WTC11 (cell line): Measurements from ENCODE around the gene DNAJC17. TPM values are rescaled to one million over a fixed set of nuclear protein-coding genes. Genes with fewer than 3 reads are reported as not detected.
A peak's percentile ranks its signal among the peaks of the same experiment; 100 is the strongest.

ENCODE experiments used
- ATAC-seq: fragments of 200-7000 bp; cut with Tn5 transposase; 2 replicates; pipeline ENCODE4 v1.10.0; 2021; ENCODE audit warnings: mild to moderate bottlenecking, moderate library complexity
- CTCF ChIA-PET: fragments of 300-600 bp; sonication (Branson Sonifier 250); formaldehyde crosslinking; loops from one replicate; lab custom pipeline; 2021; ENCODE audit warnings: antibody characterized with exemption; lab: Charles Lee
- POLR2A ChIA-PET: fragments of 350-600 bp; sonication (Branson Sonifier 250); formaldehyde crosslinking; loops from one replicate; lab custom pipeline; 2021; ENCODE audit warnings: antibody characterized with exemption; lab: Charles Lee
- DNase-seq: peaks from one replicate; pipeline ENCODE4 v3.0.0; 2021; ENCODE audit warnings: low spot score
- H3K27ac Mint-ChIP-seq: 2 replicates; pipeline ENCODE4 v1.8.0; 2021; ENCODE audit warnings: mixed read lengths
- H3K27me3 Mint-ChIP-seq: 2 replicates; pipeline ENCODE4 v1.8.0; 2021; ENCODE audit warnings: low read depth, mild to moderate bottlenecking, moderate library complexity, mixed read lengths
- H3K36me3 Mint-ChIP-seq: 2 replicates; pipeline ENCODE4 v1.8.0; 2021; ENCODE audit warnings: mixed read lengths
- H3K4me1 Mint-ChIP-seq: 2 replicates; pipeline ENCODE4 v1.8.0; 2022; ENCODE audit warnings: mixed read lengths
- H3K4me3 Mint-ChIP-seq: 2 replicates; pipeline ENCODE4 v1.8.0; 2021; ENCODE audit warnings: mild to moderate bottlenecking, moderate library complexity, mixed read lengths
- H3K9me3 Mint-ChIP-seq: 2 replicates; pipeline ENCODE4 v1.8.0; 2021; ENCODE audit warnings: mixed read lengths
- ATF1 ChIP-seq: sonication (generic); formaldehyde crosslinking; IDR thresholded peaks from 2 replicates; pipeline ENCODE4 v1.8.1; 2023; ENCODE audit warnings: mild to moderate bottlenecking, moderate library complexity, missing genetic modification reagents
- CREM ChIP-seq: sonication (generic); formaldehyde crosslinking; IDR thresholded peaks from 2 replicates; pipeline ENCODE4 v1.8.1; 2022; ENCODE audit warnings: mild to moderate bottlenecking, missing genetic modification reagents, moderate library complexity
- IRF2 ChIP-seq: sonication (generic); formaldehyde crosslinking; IDR thresholded peaks from 2 replicates; pipeline ENCODE4 v1.8.0; 2022; ENCODE audit warnings: low read depth, missing genetic modification reagents, borderline replicate concordance
- NR1H2 ChIP-seq: sonication (generic); formaldehyde crosslinking; IDR thresholded peaks from 2 replicates; pipeline ENCODE4 v1.9.0; 2021; ENCODE audit warnings: mild to moderate bottlenecking, moderate library complexity, missing genetic modification reagents
- PRRX2 ChIP-seq: fragments of 250-450 bp; sonication (Bioruptor Pico); IDR thresholded peaks from 2 replicates; pipeline ENCODE4 v1.8.0; 2021; ENCODE audit warnings: mild to moderate bottlenecking
- RORB ChIP-seq: fragments of 250-450 bp; sonication (Bioruptor Pico); IDR thresholded peaks from 2 replicates; pipeline ENCODE4 v1.9.0; 2021; ENCODE audit warnings: mild to moderate bottlenecking
- TEAD4 ChIP-seq: sonication (generic); formaldehyde crosslinking; IDR thresholded peaks from 2 replicates; pipeline ENCODE4 v1.8.0; 2022; ENCODE audit warnings: mild to moderate bottlenecking, missing genetic modification reagents
- ZBTB21 ChIP-seq: sonication (generic); formaldehyde crosslinking; IDR thresholded peaks from 2 replicates; pipeline ENCODE4 v1.8.1; 2023; ENCODE audit warnings: mild to moderate bottlenecking, missing genetic modification reagents, borderline replicate concordance
- ZNF317 ChIP-seq: sonication (generic); formaldehyde crosslinking; IDR thresholded peaks from 2 replicates; pipeline ENCODE4 v1.8.1; 2023; ENCODE audit warnings: low read depth, mild to moderate bottlenecking, moderate library complexity, missing genetic modification reagents, borderline replicate concordance
- ZNF396 ChIP-seq: fragments of 250-450 bp; sonication (Bioruptor Pico); IDR thresholded peaks from 2 replicates; pipeline ENCODE4 v1.8.0; 2021; ENCODE audit warnings: mild to moderate bottlenecking, moderate library complexity, borderline replicate concordance
- ZNF423 ChIP-seq: fragments of 250-450 bp; sonication (Bioruptor Pico); IDR thresholded peaks from 2 replicates; pipeline ENCODE4 v2.1.2; 2022; ENCODE audit warnings: mild to moderate bottlenecking, moderate library complexity
- total RNA-seq: library from RNA; stranded (reverse); gene quantifications from 3 replicates; pipeline ENCODE4 v1.2.3, GENCODE V29; 2021
- TF ChIP-seq, protein P1 (sequence below): sonication (generic); formaldehyde crosslinking; IDR thresholded peaks from 2 replicates; pipeline ENCODE4 v1.8.0; 2022; ENCODE audit warnings: mild to moderate bottlenecking, missing genetic modification reagents
- TF ChIP-seq, protein P2 (sequence below): fragments of 250-450 bp; sonication (Bioruptor Pico); IDR thresholded peaks from 2 replicates; pipeline ENCODE4 v1.9.0; 2021; ENCODE audit warnings: moderate library complexity, mild to moderate bottlenecking, inconsistent platforms, borderline replicate concordance
- TF ChIP-seq, protein P3 (sequence below): sonication (generic); formaldehyde crosslinking; IDR thresholded peaks from 2 replicates; pipeline ENCODE4 v1.8.0; 2022; ENCODE audit warnings: mild to moderate bottlenecking, missing genetic modification reagents
- TF ChIP-seq, protein P4 (sequence below): sonication (generic); formaldehyde crosslinking; IDR thresholded peaks from 2 replicates; pipeline ENCODE4 v1.8.1; 2022; ENCODE audit warnings: mild to moderate bottlenecking, missing genetic modification reagents, moderate library complexity, borderline replicate concordance
- TF ChIP-seq, protein P5 (sequence below): sonication (generic); formaldehyde crosslinking; IDR thresholded peaks from 2 replicates; pipeline ENCODE4 v1.8.1; 2022; ENCODE audit warnings: missing genetic modification reagents, borderline replicate concordance
- TF ChIP-seq, protein P6 (sequence below): fragments of 250-450 bp; sonication (Bioruptor Pico); IDR thresholded peaks from 2 replicates; pipeline ENCODE4 v1.9.0; 2021; ENCODE audit warnings: mild to moderate bottlenecking
- TF ChIP-seq, protein P7 (sequence below): fragments of 250-450 bp; sonication (Bioruptor Pico); IDR thresholded peaks from 2 replicates; pipeline ENCODE4 v2.1.2; 2022; ENCODE audit warnings: mild to moderate bottlenecking, moderate library complexity
- TF ChIP-seq, protein P8 (sequence below): sonication (generic); formaldehyde crosslinking; IDR thresholded peaks from 2 replicates; pipeline ENCODE4 v1.8.0; 2022; ENCODE audit warnings: mild to moderate bottlenecking, missing genetic modification reagents
- TF ChIP-seq, protein P9 (sequence below): fragments of 250-450 bp; sonication (Bioruptor Pico); conservative IDR thresholded peaks from 2 replicates; pipeline ENCODE4 v1.9.0; 2021; ENCODE audit warnings: mild to moderate bottlenecking

Gene DNAJC17
- total RNA-seq, 1 experiment from 2014 or later: 49.8 TPM

DNA sequence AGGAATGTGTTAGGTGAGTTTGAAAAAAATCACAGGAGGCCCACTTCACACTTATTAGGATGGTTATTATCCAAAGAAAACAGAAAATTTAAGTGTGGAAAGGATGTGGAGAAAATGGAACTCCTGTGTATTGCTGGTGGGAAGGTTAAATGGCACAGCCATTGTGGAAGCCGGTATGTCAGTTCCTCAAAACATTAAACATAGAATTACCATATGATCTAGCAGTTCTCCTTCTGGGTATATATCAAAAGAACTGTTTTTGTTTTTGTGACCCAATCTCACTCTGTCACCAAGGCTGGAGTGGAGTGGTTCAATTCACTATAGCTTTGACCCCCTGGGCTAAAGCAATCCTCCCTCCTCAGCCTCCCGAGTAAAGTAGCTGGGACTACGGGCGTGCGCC, 10.8 kb downstream of the DNAJC17 start:
- no peak for ATAC-seq
- peaks cover 15% of the 10 kb centered on the region for H3K36me3 Mint-ChIP-seq
- CTCF ChIA-PET: interaction anchor here (1.2 kb wide), 1 partner anchor 9 kb away, joined by 4 read pairs; no protein-coding TSS in a partner anchor
- POLR2A ChIA-PET: interaction anchor here (1.3 kb wide), 1 partner anchor 9 kb away, joined by 7 read pairs; no protein-coding TSS in a partner anchor
- DNase-seq: no peak
- no peak overlapping the region for H3K4me3 Mint-ChIP-seq
- peak overlapping the region; percentile 87 for H3K27ac Mint-ChIP-seq
- no peaks in the 10 kb centered on the region for H3K27me3 Mint-ChIP-seq
- TF ChIP-seq RORB (CRISPR knock-in tag): no peak
- no peak for TF ChIP-seq CREM (CRISPR knock-in tag)
- TF ChIP-seq ZNF396 (CRISPR knock-in tag): no peak
- no peak for TF ChIP-seq ZNF423
- TF ChIP-seq, protein P1, sequence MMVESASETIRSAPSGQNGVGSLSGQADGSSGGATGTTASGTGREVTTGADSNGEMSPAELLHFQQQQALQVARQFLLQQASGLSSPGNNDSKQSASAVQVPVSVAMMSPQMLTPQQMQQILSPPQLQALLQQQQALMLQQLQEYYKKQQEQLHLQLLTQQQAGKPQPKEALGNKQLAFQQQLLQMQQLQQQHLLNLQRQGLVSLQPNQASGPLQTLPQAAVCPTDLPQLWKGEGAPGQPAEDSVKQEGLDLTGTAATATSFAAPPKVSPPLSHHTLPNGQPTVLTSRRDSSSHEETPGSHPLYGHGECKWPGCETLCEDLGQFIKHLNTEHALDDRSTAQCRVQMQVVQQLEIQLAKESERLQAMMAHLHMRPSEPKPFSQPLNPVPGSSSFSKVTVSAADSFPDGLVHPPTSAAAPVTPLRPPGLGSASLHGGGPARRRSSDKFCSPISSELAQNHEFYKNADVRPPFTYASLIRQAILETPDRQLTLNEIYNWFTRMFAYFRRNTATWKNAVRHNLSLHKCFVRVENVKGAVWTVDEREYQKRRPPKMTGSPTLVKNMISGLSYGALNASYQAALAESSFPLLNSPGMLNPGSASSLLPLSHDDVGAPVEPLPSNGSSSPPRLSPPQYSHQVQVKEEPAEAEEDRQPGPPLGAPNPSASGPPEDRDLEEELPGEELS: no peak
- TF ChIP-seq, protein P2, sequence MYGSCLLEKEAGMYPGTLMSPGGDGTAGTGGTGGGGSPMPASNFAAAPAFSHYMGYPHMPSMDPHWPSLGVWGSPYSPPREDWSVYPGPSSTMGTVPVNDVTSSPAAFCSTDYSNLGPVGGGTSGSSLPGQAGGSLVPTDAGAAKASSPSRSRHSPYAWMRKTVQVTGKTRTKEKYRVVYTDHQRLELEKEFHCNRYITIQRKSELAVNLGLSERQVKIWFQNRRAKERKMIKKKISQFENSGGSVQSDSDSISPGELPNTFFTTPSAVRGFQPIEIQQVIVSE: no peak
- TF ChIP-seq, protein P3, sequence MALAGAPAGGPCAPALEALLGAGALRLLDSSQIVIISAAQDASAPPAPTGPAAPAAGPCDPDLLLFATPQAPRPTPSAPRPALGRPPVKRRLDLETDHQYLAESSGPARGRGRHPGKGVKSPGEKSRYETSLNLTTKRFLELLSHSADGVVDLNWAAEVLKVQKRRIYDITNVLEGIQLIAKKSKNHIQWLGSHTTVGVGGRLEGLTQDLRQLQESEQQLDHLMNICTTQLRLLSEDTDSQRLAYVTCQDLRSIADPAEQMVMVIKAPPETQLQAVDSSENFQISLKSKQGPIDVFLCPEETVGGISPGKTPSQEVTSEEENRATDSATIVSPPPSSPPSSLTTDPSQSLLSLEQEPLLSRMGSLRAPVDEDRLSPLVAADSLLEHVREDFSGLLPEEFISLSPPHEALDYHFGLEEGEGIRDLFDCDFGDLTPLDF (CRISPR knock-in tag): no peak
- no peak for TF ChIP-seq ZNF317 (CRISPR knock-in tag)
- TF ChIP-seq, protein P4, sequence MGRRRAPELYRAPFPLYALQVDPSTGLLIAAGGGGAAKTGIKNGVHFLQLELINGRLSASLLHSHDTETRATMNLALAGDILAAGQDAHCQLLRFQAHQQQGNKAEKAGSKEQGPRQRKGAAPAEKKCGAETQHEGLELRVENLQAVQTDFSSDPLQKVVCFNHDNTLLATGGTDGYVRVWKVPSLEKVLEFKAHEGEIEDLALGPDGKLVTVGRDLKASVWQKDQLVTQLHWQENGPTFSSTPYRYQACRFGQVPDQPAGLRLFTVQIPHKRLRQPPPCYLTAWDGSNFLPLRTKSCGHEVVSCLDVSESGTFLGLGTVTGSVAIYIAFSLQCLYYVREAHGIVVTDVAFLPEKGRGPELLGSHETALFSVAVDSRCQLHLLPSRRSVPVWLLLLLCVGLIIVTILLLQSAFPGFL: no peak
- TF ChIP-seq, protein P5, sequence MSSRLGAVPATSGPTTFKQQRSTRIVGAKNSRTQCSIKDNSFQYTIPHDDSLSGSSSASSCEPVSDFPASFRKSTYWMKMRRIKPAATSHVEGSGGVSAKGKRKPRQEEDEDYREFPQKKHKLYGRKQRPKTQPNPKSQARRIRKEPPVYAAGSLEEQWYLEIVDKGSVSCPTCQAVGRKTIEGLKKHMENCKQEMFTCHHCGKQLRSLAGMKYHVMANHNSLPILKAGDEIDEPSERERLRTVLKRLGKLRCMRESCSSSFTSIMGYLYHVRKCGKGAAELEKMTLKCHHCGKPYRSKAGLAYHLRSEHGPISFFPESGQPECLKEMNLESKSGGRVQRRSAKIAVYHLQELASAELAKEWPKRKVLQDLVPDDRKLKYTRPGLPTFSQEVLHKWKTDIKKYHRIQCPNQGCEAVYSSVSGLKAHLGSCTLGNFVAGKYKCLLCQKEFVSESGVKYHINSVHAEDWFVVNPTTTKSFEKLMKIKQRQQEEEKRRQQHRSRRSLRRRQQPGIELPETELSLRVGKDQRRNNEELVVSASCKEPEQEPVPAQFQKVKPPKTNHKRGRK (CRISPR knock-in tag): no peak
- no peak for TF ChIP-seq ATF1 (CRISPR knock-in tag)
- TF ChIP-seq NR1H2: no peak
- TF ChIP-seq, protein P6, sequence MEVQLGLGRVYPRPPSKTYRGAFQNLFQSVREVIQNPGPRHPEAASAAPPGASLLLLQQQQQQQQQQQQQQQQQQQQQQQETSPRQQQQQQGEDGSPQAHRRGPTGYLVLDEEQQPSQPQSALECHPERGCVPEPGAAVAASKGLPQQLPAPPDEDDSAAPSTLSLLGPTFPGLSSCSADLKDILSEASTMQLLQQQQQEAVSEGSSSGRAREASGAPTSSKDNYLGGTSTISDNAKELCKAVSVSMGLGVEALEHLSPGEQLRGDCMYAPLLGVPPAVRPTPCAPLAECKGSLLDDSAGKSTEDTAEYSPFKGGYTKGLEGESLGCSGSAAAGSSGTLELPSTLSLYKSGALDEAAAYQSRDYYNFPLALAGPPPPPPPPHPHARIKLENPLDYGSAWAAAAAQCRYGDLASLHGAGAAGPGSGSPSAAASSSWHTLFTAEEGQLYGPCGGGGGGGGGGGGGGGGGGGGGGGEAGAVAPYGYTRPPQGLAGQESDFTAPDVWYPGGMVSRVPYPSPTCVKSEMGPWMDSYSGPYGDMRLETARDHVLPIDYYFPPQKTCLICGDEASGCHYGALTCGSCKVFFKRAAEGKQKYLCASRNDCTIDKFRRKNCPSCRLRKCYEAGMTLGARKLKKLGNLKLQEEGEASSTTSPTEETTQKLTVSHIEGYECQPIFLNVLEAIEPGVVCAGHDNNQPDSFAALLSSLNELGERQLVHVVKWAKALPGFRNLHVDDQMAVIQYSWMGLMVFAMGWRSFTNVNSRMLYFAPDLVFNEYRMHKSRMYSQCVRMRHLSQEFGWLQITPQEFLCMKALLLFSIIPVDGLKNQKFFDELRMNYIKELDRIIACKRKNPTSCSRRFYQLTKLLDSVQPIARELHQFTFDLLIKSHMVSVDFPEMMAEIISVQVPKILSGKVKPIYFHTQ (CRISPR knock-in tag): no peak
- no peak for TF ChIP-seq PRRX2
- H3K9me3 Mint-ChIP-seq: no peaks in the 10 kb centered on the region
- H3K4me1 Mint-ChIP-seq: peaks cover 58% of the 10 kb centered on the region

DNA sequence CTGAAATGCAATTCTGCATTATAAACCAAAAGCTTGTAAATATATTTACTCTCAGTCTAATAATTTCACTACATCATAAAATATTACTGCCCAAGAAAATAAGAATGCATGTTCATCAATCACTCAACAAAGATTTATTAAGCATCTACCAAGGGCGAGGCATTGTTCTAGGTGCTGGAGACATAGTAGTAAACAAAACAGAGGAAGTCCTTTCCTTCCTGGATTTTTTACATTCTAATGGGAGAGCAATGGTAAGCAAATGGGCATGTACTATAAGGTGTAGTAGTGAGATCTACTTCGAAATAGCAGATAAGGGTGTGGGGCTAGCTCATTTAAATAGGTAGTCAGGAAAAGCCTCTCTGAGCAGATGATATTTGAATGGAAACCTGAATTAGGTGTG, 11.2 kb downstream of the DNAJC17 start:
- POLR2A ChIA-PET: interaction anchor here (1.3 kb wide), 1 partner anchor 8 kb away, joined by 7 read pairs; no protein-coding TSS in a partner anchor
- CTCF ChIA-PET: no interaction called here
- TF ChIP-seq ZBTB21 (CRISPR knock-in tag) (no peak), IRF2 (CRISPR knock-in tag) (no peak), TEAD4 (CRISPR knock-in tag) (no peak)
- TF ChIP-seq, protein P7, sequence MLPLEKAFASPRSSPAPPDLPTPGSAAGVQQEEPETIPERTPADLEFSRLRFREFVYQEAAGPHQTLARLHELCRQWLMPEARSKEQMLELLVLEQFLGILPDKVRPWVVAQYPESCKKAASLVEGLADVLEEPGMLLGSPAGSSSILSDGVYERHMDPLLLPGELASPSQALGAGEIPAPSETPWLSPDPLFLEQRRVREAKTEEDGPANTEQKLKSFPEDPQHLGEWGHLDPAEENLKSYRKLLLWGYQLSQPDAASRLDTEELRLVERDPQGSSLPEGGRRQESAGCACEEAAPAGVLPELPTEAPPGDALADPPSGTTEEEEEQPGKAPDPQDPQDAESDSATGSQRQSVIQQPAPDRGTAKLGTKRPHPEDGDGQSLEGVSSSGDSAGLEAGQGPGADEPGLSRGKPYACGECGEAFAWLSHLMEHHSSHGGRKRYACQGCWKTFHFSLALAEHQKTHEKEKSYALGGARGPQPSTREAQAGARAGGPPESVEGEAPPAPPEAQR (CRISPR knock-in tag): no peak
- TF ChIP-seq, protein P8, sequence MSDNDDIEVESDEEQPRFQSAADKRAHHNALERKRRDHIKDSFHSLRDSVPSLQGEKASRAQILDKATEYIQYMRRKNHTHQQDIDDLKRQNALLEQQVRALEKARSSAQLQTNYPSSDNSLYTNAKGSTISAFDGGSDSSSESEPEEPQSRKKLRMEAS (CRISPR knock-in tag): no peak
- TF ChIP-seq, protein P9, sequence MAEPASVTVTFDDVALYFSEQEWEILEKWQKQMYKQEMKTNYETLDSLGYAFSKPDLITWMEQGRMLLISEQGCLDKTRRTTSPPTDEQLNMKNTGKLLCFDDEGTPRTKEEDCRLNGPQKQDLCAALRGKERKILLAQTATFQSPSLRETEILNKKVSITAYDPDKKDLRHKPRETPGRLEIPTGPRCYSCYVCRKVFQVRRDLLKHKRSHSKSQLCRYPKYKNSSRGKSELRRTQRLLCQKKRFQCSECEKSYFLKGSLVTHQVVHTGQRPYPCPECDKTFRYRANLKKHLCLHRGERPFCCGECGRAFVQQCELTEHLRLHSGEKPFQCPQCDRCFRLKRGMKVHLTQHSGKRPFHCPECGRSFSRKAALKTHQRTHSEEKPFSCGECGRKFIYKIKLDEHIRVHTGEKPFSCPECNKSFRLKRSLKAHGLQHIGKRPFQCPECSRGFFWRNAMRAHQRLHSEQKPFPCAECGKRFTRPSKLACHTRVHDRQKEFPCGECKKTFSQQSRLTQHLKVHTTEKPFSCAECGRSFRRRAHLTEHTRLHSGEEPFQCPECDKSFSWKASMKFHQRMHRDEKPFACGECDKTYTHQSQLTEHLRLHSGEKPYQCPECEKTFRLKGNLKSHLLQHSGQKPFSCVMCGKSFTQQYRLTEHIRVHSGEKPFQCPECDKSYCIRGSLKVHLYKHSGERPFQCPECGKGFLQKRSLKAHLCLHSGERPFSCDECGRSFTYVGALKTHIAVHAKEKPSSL (CRISPR knock-in tag): no peak
- ATAC-seq (no peak), DNase-seq (no peak)
- H3K27ac Mint-ChIP-seq: peak overlapping the region; percentile 87
- H3K27me3 Mint-ChIP-seq: no peaks in the 10 kb centered on the region
- no peak overlapping the region for H3K4me3 Mint-ChIP-seq
- H3K9me3 Mint-ChIP-seq: no peaks in the 10 kb centered on the region
- peaks cover 57% of the 10 kb centered on the region for H3K4me1 Mint-ChIP-seq
- peaks cover 12% of the 10 kb centered on the region for H3K36me3 Mint-ChIP-seq
